Activated naive CD4-positive, alpha-beta T cell (primary cell): ENCODE data around the gene TMEM135.

Experiments used
- DNase-seq, 4 experiments: peaks; one replicate each; lab custom pipeline; 2025; lab: John Stamatoyannopoulos, UW

The TMEM135 gene

DNA sequence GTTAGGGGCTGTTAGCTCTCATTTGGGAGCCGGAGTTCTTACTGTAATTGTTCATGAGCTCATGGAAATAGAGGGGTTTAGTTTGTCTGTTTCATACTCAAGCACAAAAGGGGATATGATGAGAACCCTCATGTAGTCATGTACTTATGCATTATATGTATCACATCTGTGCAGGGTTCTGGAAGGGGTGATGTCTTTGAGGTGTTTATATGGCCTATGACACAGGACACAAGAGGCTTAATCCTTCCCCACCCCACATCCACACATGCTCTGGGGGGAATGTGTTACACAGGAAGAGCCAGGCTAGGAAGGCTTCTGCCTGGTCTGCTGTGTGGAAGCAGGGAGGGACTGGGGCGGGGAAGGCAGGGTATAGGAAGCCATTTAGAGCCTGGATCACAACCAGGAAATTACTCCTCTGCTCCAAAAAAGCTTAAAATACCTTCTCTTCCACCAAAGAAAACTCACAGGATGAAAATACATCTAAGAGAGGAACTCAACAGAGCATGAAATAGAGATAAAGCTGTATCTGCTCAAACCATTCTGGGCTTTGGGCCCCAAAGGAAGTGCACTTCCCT lies 316.1 kb downstream of the TMEM135 start:
- DNase-seq, result no peak

DNA sequence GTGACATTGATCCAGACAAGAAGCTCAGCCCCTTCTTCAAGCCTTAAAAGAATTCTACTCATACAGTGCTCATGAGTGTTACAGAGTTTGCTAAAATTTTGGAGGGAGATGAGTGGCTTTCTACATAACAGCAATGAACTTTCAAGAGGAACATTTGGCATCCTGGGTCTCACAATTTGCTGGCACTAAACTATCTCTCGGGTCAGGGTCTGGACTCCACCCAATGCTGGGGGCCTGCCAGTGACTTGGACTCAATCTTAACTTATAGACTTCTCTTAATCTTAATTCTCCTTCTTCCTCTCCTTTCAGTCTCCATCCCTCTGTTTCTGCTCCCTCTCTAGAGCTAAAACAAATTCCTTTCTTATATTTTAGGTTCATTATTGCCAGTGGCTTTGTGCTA lies 317.9 kb downstream of the TMEM135 start:
- DNase-seq, result no peak

DNA sequence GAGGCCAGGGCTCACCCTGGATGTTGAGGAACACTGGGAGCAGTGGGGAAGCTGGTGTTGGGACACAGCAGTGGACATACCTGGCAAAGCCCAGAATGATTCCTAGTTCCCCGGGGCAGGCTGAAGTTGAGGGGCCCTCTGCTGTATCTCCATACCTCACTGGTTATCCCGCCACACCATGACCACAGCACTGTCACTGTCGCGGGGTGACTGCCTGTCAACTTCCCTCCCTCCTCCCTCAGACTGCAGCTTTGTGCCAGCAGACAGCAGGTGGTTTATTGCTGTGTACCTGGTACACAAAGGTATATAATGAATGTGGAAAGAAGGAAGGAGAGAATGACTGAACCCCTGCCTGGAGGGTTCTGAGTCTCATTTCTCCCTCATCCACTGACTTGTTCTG lies 318.7 kb downstream of the TMEM135 start:
- no peak for DNase-seq

DNA sequence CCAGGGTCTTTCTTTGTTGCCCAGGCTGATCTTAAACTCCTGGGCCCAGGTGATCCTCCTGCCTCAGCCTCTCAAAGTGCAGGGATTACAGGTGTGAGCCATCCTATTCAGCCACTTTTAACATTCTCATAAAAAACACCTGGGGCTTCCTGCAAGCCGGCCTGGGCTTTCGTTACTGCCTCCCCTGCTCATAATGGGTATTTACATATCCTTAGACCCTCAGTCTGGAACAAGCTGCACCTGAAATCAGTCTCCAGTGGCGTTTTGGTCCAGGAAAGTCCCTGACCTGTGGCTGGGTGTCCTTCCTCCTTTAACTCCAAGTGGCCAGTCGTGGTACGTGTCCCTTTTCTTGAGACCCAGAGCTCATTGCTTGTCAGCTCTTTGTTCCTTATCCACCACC lies 320.7 kb downstream of the TMEM135 start:
- no peak for DNase-seq

DNA sequence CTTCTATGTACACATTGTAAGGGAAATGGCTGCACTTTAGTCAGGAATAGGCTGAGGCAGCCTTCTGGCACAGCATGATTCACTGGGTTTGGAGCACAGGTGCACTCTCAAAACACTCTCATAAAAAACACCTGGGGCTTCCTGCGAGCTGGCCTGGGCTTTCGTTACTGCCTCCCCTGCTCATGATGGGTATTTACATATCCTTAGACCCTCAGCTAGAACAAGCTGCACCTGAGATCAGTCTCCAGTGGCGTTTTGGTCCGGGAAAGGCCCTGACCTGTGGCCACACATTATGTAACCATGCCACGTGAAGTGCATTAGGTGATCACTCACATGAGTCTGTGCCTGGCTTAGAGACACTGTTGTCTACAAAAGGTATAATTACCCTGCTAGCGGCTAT lies 321.7 kb downstream of the TMEM135 start:
- DNase-seq, result no peak

DNA sequence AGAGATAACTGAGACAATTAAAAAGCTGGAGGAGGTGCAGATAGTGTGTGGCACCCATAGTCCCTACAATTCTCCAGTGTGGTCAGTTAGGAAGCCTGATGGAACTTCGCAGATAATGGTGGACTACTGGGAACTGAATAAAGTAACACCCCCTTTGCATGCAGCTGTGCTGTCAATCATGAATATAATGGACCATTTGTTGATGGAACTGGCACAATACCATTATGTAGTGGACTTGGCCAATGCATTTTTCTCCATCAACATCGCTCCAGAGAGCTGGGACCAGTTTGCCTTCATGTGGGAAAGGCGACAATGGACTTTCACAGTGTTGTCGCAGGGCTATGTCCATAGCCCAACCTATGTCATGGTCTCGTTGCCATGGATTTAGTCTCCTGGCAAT lies 324.2 kb downstream of the TMEM135 start:
- DNase-seq, result no peak

DNA sequence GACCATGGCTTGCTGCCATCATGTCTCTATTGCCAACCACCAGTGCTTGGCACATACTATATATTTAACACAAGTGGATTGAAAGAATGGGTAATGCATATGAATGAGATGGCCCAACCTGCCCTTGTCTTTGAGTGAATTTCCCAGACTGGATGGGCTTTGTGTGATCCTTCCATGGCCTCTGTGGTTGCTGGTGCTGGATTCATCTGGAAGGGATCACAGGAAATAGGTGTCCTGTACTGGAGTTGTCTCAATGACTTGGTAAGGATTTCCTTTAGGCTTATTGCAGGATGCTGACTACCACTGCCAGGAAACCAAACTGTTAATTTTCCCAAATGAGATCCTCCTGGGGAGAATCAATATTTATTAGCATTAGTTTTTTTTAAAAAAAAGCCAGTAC lies 328.6 kb downstream of the TMEM135 start:
- DNase-seq, result no peak

DNA sequence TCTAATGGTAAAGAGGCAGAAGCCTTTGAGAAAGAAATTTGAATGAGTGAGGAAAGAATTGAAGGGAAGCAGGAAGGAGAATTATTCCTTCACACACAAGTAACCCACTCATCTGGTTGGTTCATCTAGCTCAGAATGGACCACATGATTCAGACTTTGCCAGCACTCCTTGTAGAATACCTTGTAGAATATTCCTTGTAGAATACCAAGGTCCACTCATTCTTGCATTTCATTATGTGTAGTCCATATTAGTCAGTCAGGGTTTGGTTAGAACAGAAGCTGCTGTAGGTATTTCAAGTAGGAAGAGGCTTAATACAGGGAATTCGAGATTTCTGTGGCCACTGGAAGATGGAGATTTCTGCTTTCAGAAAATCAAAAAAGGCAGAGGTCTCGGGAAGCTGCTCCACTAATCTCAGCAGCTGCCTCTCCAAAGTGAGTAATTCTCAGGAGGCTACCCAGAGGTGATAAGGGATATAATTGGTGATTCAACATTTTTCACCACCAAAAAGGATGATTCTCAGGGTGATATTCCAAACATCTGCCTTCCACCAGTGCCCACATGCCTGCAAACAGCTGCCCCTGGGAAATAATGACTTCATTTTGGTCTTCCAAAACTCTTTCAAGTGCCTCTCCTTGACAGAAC lies 329.1 kb downstream of the TMEM135 start:
- DNase-seq, result no peak

DNA sequence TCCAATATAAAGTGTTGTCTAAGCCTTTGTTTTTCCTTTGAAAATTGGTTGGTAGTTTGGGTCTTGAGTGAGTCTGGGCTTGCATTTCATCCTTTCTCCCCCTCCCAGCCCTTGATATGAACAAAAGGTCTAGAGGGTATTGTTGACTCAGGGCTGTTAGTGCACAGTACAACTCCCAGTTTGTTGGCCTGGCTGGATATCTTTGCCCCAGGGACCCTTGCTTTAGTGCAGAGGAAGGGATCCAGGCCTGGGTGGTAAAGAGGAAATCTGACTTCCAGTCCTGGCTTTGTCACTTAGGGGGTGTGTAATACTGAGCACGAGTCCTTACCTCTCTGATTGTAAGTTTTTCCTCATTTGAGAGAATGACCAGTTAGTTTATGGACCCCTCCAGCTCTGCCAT lies 330.4 kb downstream of the TMEM135 start:
- no peak for DNase-seq

DNA sequence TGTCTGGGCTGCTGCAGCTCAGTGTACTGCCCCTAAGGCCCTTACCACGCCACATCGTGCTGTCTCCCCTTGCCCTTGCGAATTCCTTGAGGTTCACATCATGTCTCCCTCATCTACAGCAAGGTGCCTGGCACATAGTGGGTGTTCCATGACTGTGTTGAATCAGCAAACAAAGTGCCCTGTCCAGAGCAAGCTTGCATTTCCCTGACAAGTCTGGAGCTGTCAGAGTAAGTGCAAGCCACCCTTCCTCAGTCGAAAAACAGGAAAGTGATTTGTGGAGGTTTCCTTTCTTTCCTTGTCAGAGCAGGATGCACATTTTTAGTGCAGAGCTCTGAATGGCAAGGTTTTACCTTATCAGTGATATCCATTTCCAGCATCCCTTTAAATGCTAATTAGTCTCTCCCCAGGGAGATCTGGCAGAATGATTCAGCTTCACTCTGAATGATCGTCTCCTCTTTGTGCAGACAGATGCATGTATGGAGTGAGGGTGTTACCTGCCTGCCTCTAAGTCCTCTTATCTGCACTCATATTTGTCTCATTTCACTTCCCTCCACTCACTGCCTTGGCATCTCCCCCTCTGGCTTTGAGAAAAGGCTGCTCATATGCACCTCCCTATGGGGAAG lies 331.2 kb downstream of the TMEM135 start:
- no peak for DNase-seq

DNA sequence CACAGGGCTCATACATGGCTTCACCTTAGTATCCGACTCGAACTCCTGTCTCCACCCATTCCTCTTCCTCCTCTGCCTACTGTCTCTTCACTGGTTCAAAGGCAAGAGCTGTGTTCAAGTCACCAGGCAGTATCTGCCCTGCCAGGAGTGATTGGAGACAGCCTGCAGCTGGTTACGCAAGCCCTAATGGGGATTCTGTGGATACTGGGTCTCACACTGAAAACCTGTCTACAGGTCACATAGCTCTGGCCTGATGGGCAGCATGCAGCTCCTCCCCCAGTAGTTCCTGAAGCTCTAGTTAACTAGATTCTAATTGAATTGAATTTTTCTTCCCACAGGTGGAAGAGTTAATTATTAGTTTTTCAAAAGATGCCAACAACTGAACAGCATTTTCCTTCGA lies 332.2 kb downstream of the TMEM135 start:
- no peak for DNase-seq

DNA sequence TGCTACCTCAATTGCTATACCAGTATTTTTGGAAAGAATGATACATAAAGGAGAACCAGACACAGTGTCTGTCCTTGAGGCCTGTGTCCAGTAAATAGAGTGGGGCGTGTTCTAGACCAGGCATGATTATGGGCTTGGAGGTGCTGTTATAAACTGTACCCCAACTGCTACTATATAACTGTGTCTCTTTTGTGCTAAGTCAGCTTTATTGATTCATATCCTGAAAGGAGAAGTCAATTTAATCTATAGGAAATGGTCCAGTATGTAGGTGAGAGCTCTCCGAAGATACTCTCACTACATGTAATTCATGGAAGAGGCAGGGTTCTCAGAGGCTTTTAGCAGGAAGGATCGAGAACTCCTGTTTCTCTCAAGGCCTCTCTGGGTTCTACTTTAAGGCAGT lies 334.3 kb downstream of the TMEM135 start:
- DNase-seq, result no peak
